Measurements from ENCODE around the gene TAS1R3. TPM values are rescaled to one million over a fixed set of nuclear protein-coding genes. Genes with fewer than 3 reads are reported as not detected.

TAS1R3 gene
- total RNA-seq, 3 donors from 2014 or later (not counting 1 experiment from before 2014, with no cell fraction given): 0.66 to 1.4 (median 1.3) TPM

- Mint-ChIP-seq H3K9me3 (no peaks in the 10 kb centered on the region), H3K27ac (peak overlapping the region in 1 of 2 donors; percentile 40), H3K36me3 (no peaks in the 10 kb centered on the region), H3K4me3 (peak overlapping the region; percentile 60), H3K27me3 (ENCODE audit: low read depth in 2 of 2) (peaks cover 0 to 3% of the 10 kb centered on the region in 2 donors), H3K4me1 (peaks cover 0 to 30% of the 10 kb centered on the region in 2 donors)
- Histone ChIP-seq H3K9me3 (ENCODE audit: control insufficient read depth, insufficient read depth, low read length) (no peaks in the 10 kb centered on the region), H3K27me3 (ENCODE audit: control insufficient read depth, insufficient read depth, low read length) (peaks cover 18% of the 10 kb centered on the region), H3K27ac (ENCODE audit: low read length) (no peak overlapping the region), H3K4me1 (ENCODE audit: control insufficient read depth, insufficient read depth, low read length) (peaks cover 36% of the 10 kb centered on the region), H3K36me3 (ENCODE audit: control insufficient read depth, insufficient read depth, low read length) (no peaks in the 10 kb centered on the region), H3K4me3 (ENCODE audit: low read length) (no peak overlapping the region)
- no peak for TF ChIP-seq CTCF (IDR thresholded peaks at IDR 0.05)
- intact Hi-C loops (cut with micrococcal nuclease): no loop called here
- WGBS (ENCODE audit: insufficient coverage): 87% methylated on average over 29 of the region's 29 CpGs
- no peak for ATAC-seq
- no peak for DNase-seq
These were observed 20.7 kb downstream of the TAS1R3 start for GRCh38 chr1:1351511-1352427.

- DNase-seq (no peak), ATAC-seq (no peak)
- Histone ChIP-seq H3K4me3 (ENCODE audit: low read length) (no peak overlapping the region), H3K4me1 (ENCODE audit: control insufficient read depth, insufficient read depth, low read length) (peaks cover 33% of the 10 kb centered on the region), H3K9me3 (ENCODE audit: control insufficient read depth, insufficient read depth, low read length) (no peaks in the 10 kb centered on the region), H3K27ac (ENCODE audit: low read length) (no peak overlapping the region), H3K27me3 (ENCODE audit: control insufficient read depth, insufficient read depth, low read length) (peaks cover 27% of the 10 kb centered on the region), H3K36me3 (ENCODE audit: control insufficient read depth, insufficient read depth, low read length) (no peaks in the 10 kb centered on the region)
- WGBS (ENCODE audit: insufficient coverage): 38% methylated on average over 4 of the region's 5 CpGs
- Mint-ChIP-seq H3K27me3 (ENCODE audit: low read depth in 2 of 2) (peaks cover 0 to 7% of the 10 kb centered on the region in 2 donors), H3K27ac (no peak overlapping the region), H3K4me1 (peaks cover 0 to 21% of the 10 kb centered on the region in 2 donors), H3K9me3 (no peaks in the 10 kb centered on the region), H3K36me3 (no peaks in the 10 kb centered on the region), H3K4me3 (no peak overlapping the region)
- TF ChIP-seq CTCF (IDR thresholded peaks at IDR 0.05): no peak
- intact Hi-C loops (cut with micrococcal nuclease): no loop called here
These were observed 21.8 kb downstream of the TAS1R3 start for GRCh38 chr1:1352786-1353388.

GRCh38 chr1:1353389-1354151 lies 22.5 kb downstream of the TAS1R3 start:
- WGBS (ENCODE audit: insufficient coverage): 21% methylated on average over 28 of the region's 28 CpGs
- intact Hi-C loops (cut with micrococcal nuclease): loop anchor here (2.0 kb wide), 1 partner anchor 21 kb away; the partner anchor contains the start of gene AURKAIP1
- Mint-ChIP-seq H3K27ac (no peak overlapping the region), H3K9me3 (no peaks in the 10 kb centered on the region), H3K4me3 (no peak overlapping the region), H3K36me3 (no peaks in the 10 kb centered on the region), H3K4me1 (peaks cover 0 to 18% of the 10 kb centered on the region in 2 donors), H3K27me3 (ENCODE audit: low read depth in 2 of 2) (peaks cover 0 to 11% of the 10 kb centered on the region in 2 donors)
- Histone ChIP-seq H3K4me1 (ENCODE audit: control insufficient read depth, insufficient read depth, low read length) (peaks cover 34% of the 10 kb centered on the region), H3K27me3 (ENCODE audit: control insufficient read depth, insufficient read depth, low read length) (peaks cover 34% of the 10 kb centered on the region), H3K9me3 (ENCODE audit: control insufficient read depth, insufficient read depth, low read length) (no peaks in the 10 kb centered on the region), H3K27ac (ENCODE audit: low read length) (no peak overlapping the region), H3K36me3 (ENCODE audit: control insufficient read depth, insufficient read depth, low read length) (no peaks in the 10 kb centered on the region), H3K4me3 (ENCODE audit: low read length) (no peak overlapping the region)
- DNase-seq (no peak), ATAC-seq (no peak)
- TF ChIP-seq CTCF (IDR thresholded peaks at IDR 0.05): no peak

Data from natural killer cell (primary cell).